GM21367 (cell line): Measurements from ENCODE around the gene NR2F6.

ENCODE experiments used
- ATAC-seq: cut with Tn5 transposase; IDR thresholded peaks from one replicate; pipeline ENCODE4 v1.9.1; 2021; ENCODE audit not compliant: unreplicated experiment

NR2F6 gene

GRCh38 chr19:17240062-17240752, 5.5 kb downstream of the NR2F6 start:
- no peak for ATAC-seq

DNA sequence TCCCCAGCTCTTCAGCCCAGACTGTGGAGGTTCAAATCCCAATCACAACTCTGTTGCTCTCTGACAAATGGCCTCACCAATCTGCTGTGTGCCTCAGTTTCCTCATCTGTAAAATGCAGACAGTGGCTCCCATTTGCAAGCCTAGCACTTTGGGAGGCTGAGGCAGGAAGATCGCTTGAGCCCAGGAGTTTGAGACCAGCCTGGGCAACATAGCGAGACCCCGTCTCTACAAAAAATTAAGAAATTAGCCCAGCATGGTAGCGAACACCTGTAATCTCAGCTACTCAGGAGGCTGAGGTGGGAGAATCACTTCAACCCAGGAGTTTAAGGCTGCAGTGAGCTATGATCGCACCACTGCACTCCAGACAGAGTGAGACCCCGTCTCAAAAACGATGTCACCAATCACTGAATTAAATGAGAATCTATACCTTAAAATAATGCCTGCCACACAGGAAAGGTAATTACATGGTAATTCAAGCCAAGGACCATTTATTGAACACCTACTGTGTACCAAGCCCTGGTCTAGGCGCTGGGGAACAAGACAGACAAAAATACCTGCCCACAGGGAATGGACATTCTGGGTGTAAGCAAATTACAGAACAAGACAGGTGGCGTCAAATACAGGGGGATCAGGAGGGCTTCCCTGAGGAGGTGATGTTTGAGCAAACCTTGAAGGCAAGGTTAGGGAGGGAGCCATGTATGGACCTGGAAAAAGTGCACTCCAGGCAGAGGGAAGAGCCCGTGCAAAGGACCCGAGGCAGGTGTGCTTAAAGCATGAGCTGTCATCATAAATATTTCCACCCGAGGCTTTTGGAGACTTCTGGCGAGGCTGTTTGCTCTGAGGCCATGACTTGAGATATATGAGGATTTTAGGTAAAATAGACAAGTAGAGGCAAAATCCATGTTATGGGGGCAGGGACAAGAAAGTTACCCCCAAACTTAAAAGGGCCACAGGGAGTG, 7.7 kb downstream of the NR2F6 start:
- ATAC-seq = no peak

DNA sequence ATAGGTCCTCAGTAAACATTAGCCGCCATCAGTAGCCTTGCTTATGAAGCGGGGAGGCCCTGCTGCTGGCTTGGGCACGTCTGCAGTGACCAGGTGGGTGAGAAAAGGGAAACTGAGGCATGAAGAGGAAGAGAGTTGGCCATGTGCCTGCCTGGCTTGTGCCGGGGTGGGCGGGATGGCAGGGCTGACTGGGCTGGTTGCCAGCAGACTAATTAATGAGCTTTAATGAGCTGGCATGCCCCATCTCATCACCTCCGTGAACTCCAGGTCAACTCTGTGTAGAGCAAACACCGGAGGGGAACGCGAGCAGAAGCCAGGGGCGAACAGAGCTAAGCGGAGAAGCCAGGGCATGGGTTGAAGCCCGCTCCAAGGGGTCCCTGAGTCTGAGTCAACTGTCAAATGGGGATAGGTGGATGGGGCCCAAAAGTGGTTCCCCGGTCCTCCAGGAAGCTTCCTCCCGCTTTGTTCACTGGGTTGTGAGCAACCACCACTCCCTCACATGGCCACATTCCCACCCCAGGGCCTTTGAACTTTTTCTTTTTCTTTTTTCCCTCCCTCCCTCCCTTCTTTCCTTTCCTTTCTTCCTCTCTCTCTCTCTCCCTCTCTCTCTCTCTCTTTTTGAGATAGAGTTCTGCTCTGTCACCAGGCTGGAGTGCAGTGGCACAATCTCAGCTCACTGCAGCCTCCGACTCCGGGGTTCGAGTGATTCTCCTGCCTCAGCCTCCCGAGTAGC, 8.7 kb downstream of the NR2F6 start:
- ATAC-seq = no peak

GRCh38 chr19:17235971-17236777, 9.5 kb downstream of the NR2F6 start:
- no peak for ATAC-seq

GRCh38 chr19:17235300-17235970, 10.3 kb downstream of the NR2F6 start:
- ATAC-seq = no peak

GRCh38 chr19:17234911-17235299, 10.8 kb downstream of the NR2F6 start:
- ATAC-seq = no peak

DNA sequence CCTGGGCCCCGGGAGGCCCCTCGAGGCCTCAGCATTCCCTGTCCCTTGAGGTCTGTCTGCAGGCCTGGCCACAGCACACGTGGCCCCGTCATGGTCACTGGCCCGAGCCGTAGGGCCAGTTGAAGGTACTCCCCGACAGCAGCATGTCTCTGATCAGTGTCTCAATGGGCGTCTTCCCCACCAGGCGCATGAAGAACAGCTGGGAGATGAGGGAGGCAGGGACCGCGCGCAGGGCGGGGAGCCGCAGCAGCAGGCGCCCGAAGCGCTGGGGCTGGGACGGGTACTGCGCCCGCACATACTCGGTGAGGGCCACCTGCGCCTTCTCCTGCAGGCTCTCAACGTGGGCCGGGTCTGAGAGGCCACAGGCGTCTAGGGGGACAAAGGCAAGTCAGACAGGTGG, 13.5 kb downstream of the NR2F6 start:
- ATAC-seq = no peak

DNA sequence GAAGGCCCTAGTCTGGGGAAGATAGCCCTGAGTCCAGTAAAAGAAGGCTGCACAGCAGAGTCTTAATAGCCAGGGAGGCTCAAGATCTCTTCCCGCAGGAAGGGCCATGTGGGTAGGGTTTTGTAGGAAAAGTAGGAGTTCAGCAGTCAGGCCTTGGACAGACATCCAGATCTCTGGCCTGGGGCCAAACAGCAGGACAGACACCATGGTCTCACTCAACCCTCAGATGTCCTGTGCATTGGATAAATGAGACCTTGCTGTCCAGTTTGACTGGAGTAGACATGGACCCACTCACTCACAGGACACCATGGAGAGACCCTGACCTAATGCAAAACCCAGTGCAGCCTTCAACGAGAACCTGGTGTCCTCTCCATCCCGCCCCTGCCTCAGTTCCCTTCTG, 15.8 kb downstream of the NR2F6 start:
- ATAC-seq = no peak

GRCh38 chr19:17227798-17228367, 17.8 kb downstream of the NR2F6 start:
- no peak for ATAC-seq

- ATAC-seq = peak; percentile 76
These were observed 19.5 kb downstream of the NR2F6 start, which contains the start of gene OCEL1 for GRCh38 chr19:17226002-17226933. Gene OCEL1, plus strand, starts transcription at chr19:17226226. Its CDS starts 22 bp downstream, at chr19:17226248.

DNA sequence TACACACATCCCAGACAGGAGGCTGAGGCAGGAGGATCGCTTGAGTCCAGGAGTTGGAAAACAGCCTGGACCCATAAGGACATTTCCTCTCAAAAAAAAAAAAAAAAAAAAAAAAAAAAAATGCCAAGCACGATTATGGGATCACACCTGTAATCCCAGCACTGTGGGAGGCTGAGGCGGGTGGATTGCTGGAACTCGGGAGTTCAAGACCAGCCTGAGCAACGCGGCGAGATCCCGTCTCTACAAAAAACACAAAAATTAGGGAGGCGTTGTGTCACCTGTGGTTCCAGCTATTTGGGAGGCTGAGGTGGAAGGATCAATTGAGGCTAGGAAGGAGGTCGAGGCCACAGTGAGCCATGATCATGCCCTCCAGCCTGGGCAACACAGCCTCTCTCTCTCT, 20.7 kb downstream of the NR2F6 start:
- no peak for ATAC-seq

GRCh38 chr19:17220207-17220758, 25.4 kb downstream of the NR2F6 start:
- no peak for ATAC-seq

GRCh38 chr19:17219286-17219685, 26.4 kb downstream of the NR2F6 start:
- no peak for ATAC-seq

- ATAC-seq = no peak
These were observed 29.6 kb downstream of the NR2F6 start for GRCh38 chr19:17216058-17216670.

GRCh38 chr19:17215127-17215971, 30.4 kb downstream of the NR2F6 start, which contains the start of gene USE1:
Gene USE1, plus strand, starts transcription at chr19:17215357. Its CDS starts 49 bp downstream, at chr19:17215406.
- peak; percentile 58 for ATAC-seq

- ATAC-seq = no peak
These were observed 31.1 kb downstream of the NR2F6 start for GRCh38 chr19:17214508-17215126.
